Neural cell (in vitro differentiated cells): ENCODE data around the gene RARS1. TPM values are rescaled to one million over a fixed set of nuclear protein-coding genes. Genes with fewer than 3 reads are reported as not detected.

Source experiments
- H2AFZ ChIP-seq: fragments of 200-600, 300-800 bp; sonication (generic), shearing (Covaris generic); 2 replicates; pipeline ENCODE4 v1.6.0; 2014; ENCODE audit warnings: low read depth, mild to moderate bottlenecking, antibody characterized with exemption, low read length, moderate library complexity
- H3F3A ChIP-seq: fragments of 200-600 bp; shearing (Covaris generic); 2 replicates; pipeline ENCODE4 v1.6.1; 2016; ENCODE audit warnings: mild to moderate bottlenecking, moderate library complexity, mixed read lengths, antibody characterized with exemption, low read length; ENCODE audit not compliant: insufficient read depth, poor library complexity, severe bottlenecking
- H3K27ac ChIP-seq: fragments of 200-600, 300-800 bp; sonication (generic), shearing (Covaris generic); 2 replicates; pipeline ENCODE4 v1.5.1; 2014; ENCODE audit warnings: mild to moderate bottlenecking, low read length, moderate library complexity
- H3K27me3 ChIP-seq: fragments of 300-800, 200-600 bp; sonication (generic), shearing (Covaris generic); 2 replicates; pipeline ENCODE4 v1.6.0; 2014; ENCODE audit warnings: mild to moderate bottlenecking, low read depth, low read length, moderate library complexity; ENCODE audit not compliant: insufficient read depth
- H3K36me3 ChIP-seq: fragments of 300-800, 200-600 bp; sonication (generic), shearing (Covaris generic); 2 replicates; pipeline ENCODE4 v1.5.1; 2014; ENCODE audit warnings: mild to moderate bottlenecking, antibody characterized with exemption, low read length, moderate library complexity; ENCODE audit not compliant: insufficient read depth
- H3K4me2 ChIP-seq: fragments of 300-800, 200-600 bp; sonication (generic), shearing (Covaris generic); 2 replicates; pipeline ENCODE4 v1.6.0; 2014; ENCODE audit warnings: mild to moderate bottlenecking, low read length
- H3K4me3 ChIP-seq: fragments of 300-800, 200-600 bp; sonication (generic), shearing (Covaris generic); 2 replicates; pipeline ENCODE4 v1.5.1; 2014; ENCODE audit warnings: mild to moderate bottlenecking, low read length, moderate library complexity
- H3K79me2 ChIP-seq: fragments of 200-600 bp; shearing (Covaris generic); replicated peaks from 2 replicates; pipeline ENCODE4 v1.6.0; 2014; ENCODE audit warnings: mild to moderate bottlenecking, low read length, moderate library complexity; ENCODE audit not compliant: insufficient read depth
- H3K9ac ChIP-seq: fragments of 300-800, 200-600 bp; sonication (generic), shearing (Covaris generic); 2 replicates; pipeline ENCODE4 v1.6.1; 2016; ENCODE audit warnings: mild to moderate bottlenecking, low read length, mixed read lengths
- H3K9me2 ChIP-seq: fragments of 200-600 bp; shearing (Covaris generic); 2 replicates; pipeline ENCODE4 v1.6.1; 2016; ENCODE audit warnings: mild to moderate bottlenecking, low read length, mixed read lengths; ENCODE audit not compliant: insufficient read depth
- H3K9me3 ChIP-seq: fragments of 200-600, 300-800 bp; sonication (generic), shearing (Covaris generic); 2 replicates; pipeline ENCODE4 v1.6.1; 2016; ENCODE audit warnings: mild to moderate bottlenecking, mixed run types, low read length, moderate library complexity, mixed read lengths
- H4K20me1 ChIP-seq: fragments of 200-600 bp; shearing (Covaris generic); 2 replicates; pipeline ENCODE4 v1.6.1; 2016; ENCODE audit warnings: mild to moderate bottlenecking, mixed run types; ENCODE audit not compliant: insufficient read depth
- EP300 ChIP-seq: fragments of 450-650 bp; conservative IDR thresholded peaks from 2 replicates; pipeline ENCODE4 v1.6.1; 2014; ENCODE audit warnings: antibody characterized with exemption, mild to moderate bottlenecking, moderate library complexity; ENCODE audit not compliant: poor library complexity, severe bottlenecking
- EZH2 ChIP-seq: fragments of 200-600, 300-800 bp; shearing (Covaris generic), sonication (generic); IDR thresholded peaks from 2 replicates; pipeline ENCODE4 v1.6.1; 2014; ENCODE audit warnings: antibody characterized with exemption, low read length, borderline replicate concordance, mild to moderate bottlenecking; ENCODE audit not compliant: insufficient read depth, poor library complexity, severe bottlenecking
- MXI1 ChIP-seq: fragments of 450-650 bp; conservative IDR thresholded peaks from 2 replicates; pipeline ENCODE4 v1.6.1; 2014; ENCODE audit warnings: antibody characterized with exemption, mild to moderate bottlenecking; ENCODE audit not compliant: poor library complexity, severe bottlenecking
- POLR2AphosphoS5 ChIP-seq: IDR thresholded peaks from 2 replicates; pipeline ENCODE4 v1.6.1; 2012
- RAD21 ChIP-seq: fragments of 450-650 bp; conservative IDR thresholded peaks from 2 replicates; pipeline ENCODE4 v1.6.1; 2014; ENCODE audit warnings: antibody characterized with exemption, mild to moderate bottlenecking, moderate library complexity
- SMC3 ChIP-seq: fragments of 450-650 bp; conservative IDR thresholded peaks from 2 replicates; pipeline ENCODE4 v1.6.1; 2014; ENCODE audit warnings: antibody characterized with exemption, mild to moderate bottlenecking, moderate library complexity; ENCODE audit not compliant: poor library complexity
- TAF1 ChIP-seq: IDR thresholded peaks from 2 replicates; pipeline ENCODE4 v1.6.1; 2012; ENCODE audit warnings: low read depth
- polyA plus RNA-seq: library from polyadenylated mRNA; depleted of rRNA; stranded (reverse); fragments of >200 nt; gene quantifications from 2 replicates; pipeline ENCODE4 v1.2.3, GENCODE V29; 2014
- TF ChIP-seq, protein P1 (sequence below): fragments of 450-650 bp; IDR thresholded peaks from 2 replicates; pipeline ENCODE4 v1.5.1; 2014; ENCODE audit warnings: antibody characterized with exemption, mild to moderate bottlenecking, moderate library complexity; ENCODE audit not compliant: poor library complexity, severe bottlenecking
- TF ChIP-seq, protein P2 (sequence below): IDR thresholded peaks from 2 replicates; pipeline ENCODE4 v1.6.1; 2012; ENCODE audit warnings: borderline replicate concordance

RARS1 gene
- polyA plus RNA-seq, 1 donor from 2014 or later: 140 TPM

DNA sequence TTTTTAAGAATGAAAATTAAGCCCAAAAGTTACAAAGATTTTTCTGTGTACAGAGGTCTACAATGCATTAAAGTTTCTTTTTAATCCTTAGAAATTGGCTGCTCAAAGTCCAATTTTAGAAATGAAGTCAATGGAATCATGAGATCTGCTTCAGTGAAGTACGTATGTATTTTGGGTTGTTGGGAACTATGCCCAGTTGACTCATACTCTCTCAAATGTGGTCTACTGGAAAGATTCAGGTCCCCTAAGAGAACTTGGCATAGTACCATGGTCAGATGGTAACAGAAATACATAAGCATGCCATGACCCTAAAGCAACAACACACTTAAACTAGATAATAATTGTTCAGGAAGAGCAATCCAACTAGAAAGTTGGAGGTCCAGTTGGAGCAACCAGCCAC is 65.9 kb downstream of the RARS1 start:
- Histone ChIP-seq H3K36me3 (peaks cover 19% of the 10 kb centered on the region), H2AFZ (no peak overlapping the region), H3K27ac (no peak overlapping the region), H3K4me3 (no peak overlapping the region), H3K9me3 (no peaks in the 10 kb centered on the region), H3K79me2 (peaks cover 11% of the 10 kb centered on the region), H3K9ac (no peak overlapping the region), H3K4me2 (no peak overlapping the region), H3K9me2 (no peaks in the 10 kb centered on the region), H4K20me1 (no peaks in the 10 kb centered on the region), H3K27me3 (no peaks in the 10 kb centered on the region), H3F3A (no peaks in the 10 kb centered on the region)
- TF ChIP-seq, protein P1, sequence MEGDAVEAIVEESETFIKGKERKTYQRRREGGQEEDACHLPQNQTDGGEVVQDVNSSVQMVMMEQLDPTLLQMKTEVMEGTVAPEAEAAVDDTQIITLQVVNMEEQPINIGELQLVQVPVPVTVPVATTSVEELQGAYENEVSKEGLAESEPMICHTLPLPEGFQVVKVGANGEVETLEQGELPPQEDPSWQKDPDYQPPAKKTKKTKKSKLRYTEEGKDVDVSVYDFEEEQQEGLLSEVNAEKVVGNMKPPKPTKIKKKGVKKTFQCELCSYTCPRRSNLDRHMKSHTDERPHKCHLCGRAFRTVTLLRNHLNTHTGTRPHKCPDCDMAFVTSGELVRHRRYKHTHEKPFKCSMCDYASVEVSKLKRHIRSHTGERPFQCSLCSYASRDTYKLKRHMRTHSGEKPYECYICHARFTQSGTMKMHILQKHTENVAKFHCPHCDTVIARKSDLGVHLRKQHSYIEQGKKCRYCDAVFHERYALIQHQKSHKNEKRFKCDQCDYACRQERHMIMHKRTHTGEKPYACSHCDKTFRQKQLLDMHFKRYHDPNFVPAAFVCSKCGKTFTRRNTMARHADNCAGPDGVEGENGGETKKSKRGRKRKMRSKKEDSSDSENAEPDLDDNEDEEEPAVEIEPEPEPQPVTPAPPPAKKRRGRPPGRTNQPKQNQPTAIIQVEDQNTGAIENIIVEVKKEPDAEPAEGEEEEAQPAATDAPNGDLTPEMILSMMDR: no peak
- TF ChIP-seq TAF1 (no peak), EP300 (no peak), MXI1 (no peak), RAD21 (no peak), POLR2AphosphoS5 (no peak), SMC3 (no peak), EZH2 (no peak)
- TF ChIP-seq, protein P2, sequence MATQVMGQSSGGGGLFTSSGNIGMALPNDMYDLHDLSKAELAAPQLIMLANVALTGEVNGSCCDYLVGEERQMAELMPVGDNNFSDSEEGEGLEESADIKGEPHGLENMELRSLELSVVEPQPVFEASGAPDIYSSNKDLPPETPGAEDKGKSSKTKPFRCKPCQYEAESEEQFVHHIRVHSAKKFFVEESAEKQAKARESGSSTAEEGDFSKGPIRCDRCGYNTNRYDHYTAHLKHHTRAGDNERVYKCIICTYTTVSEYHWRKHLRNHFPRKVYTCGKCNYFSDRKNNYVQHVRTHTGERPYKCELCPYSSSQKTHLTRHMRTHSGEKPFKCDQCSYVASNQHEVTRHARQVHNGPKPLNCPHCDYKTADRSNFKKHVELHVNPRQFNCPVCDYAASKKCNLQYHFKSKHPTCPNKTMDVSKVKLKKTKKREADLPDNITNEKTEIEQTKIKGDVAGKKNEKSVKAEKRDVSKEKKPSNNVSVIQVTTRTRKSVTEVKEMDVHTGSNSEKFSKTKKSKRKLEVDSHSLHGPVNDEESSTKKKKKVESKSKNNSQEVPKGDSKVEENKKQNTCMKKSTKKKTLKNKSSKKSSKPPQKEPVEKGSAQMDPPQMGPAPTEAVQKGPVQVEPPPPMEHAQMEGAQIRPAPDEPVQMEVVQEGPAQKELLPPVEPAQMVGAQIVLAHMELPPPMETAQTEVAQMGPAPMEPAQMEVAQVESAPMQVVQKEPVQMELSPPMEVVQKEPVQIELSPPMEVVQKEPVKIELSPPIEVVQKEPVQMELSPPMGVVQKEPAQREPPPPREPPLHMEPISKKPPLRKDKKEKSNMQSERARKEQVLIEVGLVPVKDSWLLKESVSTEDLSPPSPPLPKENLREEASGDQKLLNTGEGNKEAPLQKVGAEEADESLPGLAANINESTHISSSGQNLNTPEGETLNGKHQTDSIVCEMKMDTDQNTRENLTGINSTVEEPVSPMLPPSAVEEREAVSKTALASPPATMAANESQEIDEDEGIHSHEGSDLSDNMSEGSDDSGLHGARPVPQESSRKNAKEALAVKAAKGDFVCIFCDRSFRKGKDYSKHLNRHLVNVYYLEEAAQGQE: no peak

DNA sequence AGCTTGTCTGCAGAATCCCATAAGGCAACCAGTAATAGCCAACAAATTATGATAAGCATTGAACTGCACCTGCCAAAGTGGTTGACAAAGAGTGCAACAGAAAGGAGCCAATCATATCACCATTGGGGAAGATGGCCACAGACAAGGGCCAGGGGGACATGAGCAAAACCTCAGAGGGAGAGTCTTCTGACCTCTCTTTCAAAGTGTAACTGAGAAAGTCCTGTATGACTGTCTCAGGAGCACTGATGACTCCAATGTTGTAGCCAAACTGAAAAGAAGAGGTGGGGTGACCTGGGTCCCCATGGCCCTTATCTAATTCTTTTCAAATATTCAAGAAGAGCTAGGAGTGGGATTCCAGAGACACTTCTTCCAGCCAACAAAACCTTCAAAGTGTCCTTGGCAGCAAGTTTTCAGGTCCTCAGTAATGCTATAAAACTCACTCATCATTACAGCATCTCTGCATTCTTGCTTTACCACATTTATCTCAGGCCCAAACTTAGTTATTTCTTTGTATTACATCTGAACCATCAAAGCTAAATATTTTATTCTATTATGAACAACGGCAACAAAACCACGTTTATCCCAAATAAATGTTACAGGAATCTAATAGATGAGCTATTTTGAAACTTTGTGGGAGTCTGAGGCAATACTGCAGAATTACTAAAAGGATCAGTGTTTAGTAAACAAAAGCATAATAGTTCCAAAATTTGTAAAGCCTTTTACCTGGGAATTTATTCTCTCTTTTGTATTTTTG is 67.3 kb downstream of the RARS1 start:
- Histone ChIP-seq H3K9me2 (no peaks in the 10 kb centered on the region), H3K9me3 (no peaks in the 10 kb centered on the region), H3K9ac (no peak overlapping the region), H4K20me1 (no peaks in the 10 kb centered on the region), H3K27ac (no peak overlapping the region), H3K27me3 (no peaks in the 10 kb centered on the region), H3K79me2 (peaks cover 15% of the 10 kb centered on the region), H3K4me2 (no peak overlapping the region), H2AFZ (no peak overlapping the region), H3K36me3 (peaks cover 19% of the 10 kb centered on the region), H3K4me3 (no peak overlapping the region), H3F3A (no peaks in the 10 kb centered on the region)
- no peak for TF ChIP-seq EZH2
- TF ChIP-seq SMC3: no peak
- TF ChIP-seq POLR2AphosphoS5: no peak
- no peak for TF ChIP-seq MXI1
- TF ChIP-seq, protein P1: no peak
- no peak for TF ChIP-seq TAF1
- TF ChIP-seq, protein P2: no peak
- TF ChIP-seq RAD21: no peak
- no peak for TF ChIP-seq EP300
